NCI-H1417 treated with DMSO at 0.1 percent for 48 hours (cell line): ENCODE data around the gene FHL3.

Experiments
- DNase-seq: peaks from one replicate; lab custom pipeline; 2025; lab: John Stamatoyannopoulos, UW

Gene FHL3

GRCh38 chr1:38012363-38013226, 7.3 kb upstream of the FHL3 start, which contains the start of gene UTP11:
TSS of gene UTP11 (plus strand) at chr1:38012734. CDS start at chr1:38012803, 69 bp downstream.
- peak; percentile 98 for DNase-seq

GRCh38 chr1:38009841-38010180, 4.5 kb upstream of the FHL3 start:
- no peak for DNase-seq

GRCh38 chr1:38009088-38009840, 4.0 kb upstream of the FHL3 start:
- DNase-seq: no peak

GRCh38 chr1:38006008-38006828, 904 bp upstream of the FHL3 start:
- no peak for DNase-seq

- no peak for DNase-seq
Observed at GRCh38 chr1:38004284-38005108, 818 bp downstream of the FHL3 start.

GRCh38 chr1:38003261-38004250, 1.8 kb downstream of the FHL3 start:
- no peak for DNase-seq

GRCh38 chr1:38000529-38001455, 4.5 kb downstream of the FHL3 start:
- no peak for DNase-seq

- DNase-seq: no peak
Observed at GRCh38 chr1:38000233-38000528, 5.1 kb downstream of the FHL3 start.

GRCh38 chr1:37999430-38000232, 5.7 kb downstream of the FHL3 start:
- no peak for DNase-seq

- no peak for DNase-seq
Observed at GRCh38 chr1:37998913-37999429, 6.3 kb downstream of the FHL3 start.

- DNase-seq: no peak
Observed at GRCh38 chr1:37998089-37998808, 7.1 kb downstream of the FHL3 start.

GRCh38 chr1:37997256-37998088, 7.8 kb downstream of the FHL3 start:
- DNase-seq: no peak

GRCh38 chr1:37995751-37996345, 9.5 kb downstream of the FHL3 start:
- no peak for DNase-seq

- DNase-seq: no peak
Observed at GRCh38 chr1:37994886-37995566, 10.3 kb downstream of the FHL3 start.

GRCh38 chr1:37989361-37989930, 15.9 kb downstream of the FHL3 start:
- no peak for DNase-seq
